ENCODE data around the gene GALE. TPM values are rescaled to one million over a fixed set of nuclear protein-coding genes. Genes with fewer than 3 reads are reported as not detected.

Gene GALE
- total RNA-seq, 6 experiments from 2014 or later = 25.9 to 46.9 (median 42.0) TPM

DNA sequence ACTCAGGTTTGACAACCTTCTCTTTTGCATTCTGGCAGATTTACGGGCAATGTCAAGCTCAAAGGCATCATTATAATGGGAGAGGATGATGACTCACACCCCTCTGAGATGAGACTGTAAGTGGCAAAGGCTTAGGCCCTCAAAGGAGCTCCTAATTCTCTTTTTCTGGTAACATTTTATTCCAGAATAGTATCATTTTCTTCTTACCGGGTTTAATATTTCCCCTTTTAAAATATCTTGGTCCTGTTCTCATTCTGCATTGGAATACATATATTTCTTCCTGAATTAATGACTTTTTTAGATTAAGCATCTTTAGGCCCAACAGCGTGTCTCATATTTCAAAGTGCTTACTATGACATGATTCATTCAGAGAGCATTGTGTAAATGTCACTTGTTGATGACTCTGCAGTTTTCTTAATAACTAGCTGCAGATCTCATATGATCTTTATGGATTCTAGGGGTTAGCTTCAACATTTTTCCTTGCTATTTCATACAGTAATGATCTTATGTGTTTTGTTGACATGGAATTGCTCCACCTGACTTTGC lies 20.7 kb downstream of the GALE start:
- Histone ChIP-seq H3K9me3 (no peaks in the 10 kb centered on the region), H3K27me3 (no peaks in the 10 kb centered on the region), H3K4me1 (peaks cover 0 to 38% (median 13%) of the 10 kb centered on the region in 4 donors), H3K36me3 (peaks cover 0 to 8% (median 1%) of the 10 kb centered on the region in 4 donors), H3K27ac (no peak overlapping the region), H3K4me3 (no peak overlapping the region)
- no peak for TF ChIP-seq POLR2A (IDR thresholded peaks at IDR 0.05)
- TF ChIP-seq, protein P1, sequence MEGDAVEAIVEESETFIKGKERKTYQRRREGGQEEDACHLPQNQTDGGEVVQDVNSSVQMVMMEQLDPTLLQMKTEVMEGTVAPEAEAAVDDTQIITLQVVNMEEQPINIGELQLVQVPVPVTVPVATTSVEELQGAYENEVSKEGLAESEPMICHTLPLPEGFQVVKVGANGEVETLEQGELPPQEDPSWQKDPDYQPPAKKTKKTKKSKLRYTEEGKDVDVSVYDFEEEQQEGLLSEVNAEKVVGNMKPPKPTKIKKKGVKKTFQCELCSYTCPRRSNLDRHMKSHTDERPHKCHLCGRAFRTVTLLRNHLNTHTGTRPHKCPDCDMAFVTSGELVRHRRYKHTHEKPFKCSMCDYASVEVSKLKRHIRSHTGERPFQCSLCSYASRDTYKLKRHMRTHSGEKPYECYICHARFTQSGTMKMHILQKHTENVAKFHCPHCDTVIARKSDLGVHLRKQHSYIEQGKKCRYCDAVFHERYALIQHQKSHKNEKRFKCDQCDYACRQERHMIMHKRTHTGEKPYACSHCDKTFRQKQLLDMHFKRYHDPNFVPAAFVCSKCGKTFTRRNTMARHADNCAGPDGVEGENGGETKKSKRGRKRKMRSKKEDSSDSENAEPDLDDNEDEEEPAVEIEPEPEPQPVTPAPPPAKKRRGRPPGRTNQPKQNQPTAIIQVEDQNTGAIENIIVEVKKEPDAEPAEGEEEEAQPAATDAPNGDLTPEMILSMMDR (IDR thresholded peaks at IDR 0.05) = no peak
- DNase-seq (no peak), ATAC-seq (no peak)
- intact Hi-C loops (cut with DNase I) = no loop called here
- whole genome bisulfite sequencing (ENCODE audit: insufficient coverage, low coverage, low lambda C conversion rate, missing lambda C conversion rate) = 62% methylated on average over 2 of the region's 3 CpGs

DNA sequence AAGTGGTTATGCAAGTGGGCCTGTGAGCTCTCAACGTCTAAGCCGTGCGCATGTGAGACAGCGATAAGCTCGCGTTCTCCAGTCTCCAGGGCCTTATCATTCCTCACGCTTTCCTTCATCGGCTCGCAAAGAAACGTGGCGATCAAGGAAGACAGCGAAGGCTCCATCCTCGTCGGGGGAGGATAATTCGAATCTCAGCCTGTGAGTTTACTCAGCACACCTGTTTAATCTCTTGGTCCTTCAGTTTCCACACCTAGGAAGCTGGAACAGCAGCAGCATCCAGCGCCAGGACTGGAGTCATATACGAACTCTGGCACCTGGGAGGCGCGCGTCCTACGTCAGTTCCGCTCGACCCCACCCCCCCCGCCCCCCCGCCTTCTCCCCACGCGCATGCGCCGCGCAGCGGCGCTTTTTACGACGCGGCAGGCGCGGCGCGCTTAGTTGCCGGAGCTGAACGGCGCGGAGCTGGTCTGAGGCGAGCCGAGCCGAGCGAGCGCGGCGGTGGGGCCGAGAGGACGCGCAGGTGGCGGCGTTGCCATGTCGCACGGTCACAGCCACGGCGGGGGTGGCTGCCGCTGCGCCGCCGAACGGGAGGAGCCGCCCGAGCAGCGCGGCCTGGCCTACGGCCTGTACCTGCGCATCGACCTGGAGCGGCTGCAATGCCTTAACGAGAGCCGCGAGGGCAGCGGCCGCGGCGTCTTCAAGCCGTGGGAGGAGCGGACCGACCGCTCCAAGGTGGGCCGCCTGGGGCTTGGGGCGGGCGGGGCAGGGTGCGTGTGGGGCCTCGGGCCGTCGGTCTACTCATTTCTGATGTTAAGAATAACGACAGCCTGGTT lies 22.4 kb downstream of the GALE start, which contains the start of gene PITHD1:
Gene PITHD1, plus strand, starts transcription at position 440 of the 836 bp plus-strand sequence. Its CDS starts 98 bp downstream, at position 538.
- H3K4me3 ChIP-seq = peak within 1 kb of the TSS; percentile 87 to 93 (median 91)
- H3K4me1 ChIP-seq = peaks cover 0 to 54% (median 22%) of the 10 kb centered on the region in 4 donors
- H3K9me3 ChIP-seq = no peaks in the 10 kb centered on the region
- no peaks in the 10 kb centered on the region for H3K27me3 ChIP-seq
- ATAC-seq (peak; percentile 80 to 90 (median 84)), DNase-seq (peak; percentile 84 to 91 (median 87))
- peaks cover 0 to 8% (median 1%) of the 10 kb centered on the region in 4 donors for H3K36me3 ChIP-seq
- peak within 1 kb of the TSS; percentile 83 to 98 (median 85) for H3K27ac ChIP-seq
- intact Hi-C loops (cut with DNase I) = no loop called here
- WGBS (ENCODE audit: insufficient coverage, low coverage, low lambda C conversion rate, missing lambda C conversion rate) = 0% methylated on average over 33 of the region's 91 CpGs
- TF ChIP-seq POLR2A (IDR thresholded peaks at IDR 0.05) = peak; percentile 82
- TF ChIP-seq, protein P1 (IDR thresholded peaks at IDR 0.05) = no peak

DNA sequence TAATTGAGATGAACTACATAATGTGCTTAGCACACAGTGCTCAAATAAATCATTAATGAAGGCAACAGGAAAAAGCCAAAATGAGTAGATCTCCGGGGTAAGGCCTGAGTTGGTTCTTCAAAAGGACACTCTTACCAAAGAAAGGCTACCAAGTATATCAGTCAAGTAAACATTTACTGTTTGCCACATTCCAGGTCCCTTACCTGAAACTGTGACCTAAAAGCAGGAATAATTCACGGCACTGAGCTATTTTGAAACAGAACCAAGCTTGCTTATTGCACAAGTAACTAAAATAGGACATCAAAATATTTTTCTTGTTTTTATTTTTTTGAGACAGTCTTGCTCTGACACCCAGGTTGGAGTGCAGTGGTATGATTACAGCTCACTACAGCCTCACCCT lies 24.3 kb downstream of the GALE start:
- H3K4me1 ChIP-seq = peaks cover 0 to 64% (median 26%) of the 10 kb centered on the region in 4 donors
- H3K36me3 ChIP-seq = peaks cover 0 to 5% (median 2%) of the 10 kb centered on the region in 4 donors
- H3K4me3 ChIP-seq = no peak overlapping the region
- DNase-seq (no peak), ATAC-seq (peak in 3 of 4 donors; percentile 53 to 61 (median 57))
- no peaks in the 10 kb centered on the region for H3K27me3 ChIP-seq
- no peaks in the 10 kb centered on the region for H3K9me3 ChIP-seq
- intact Hi-C loops (cut with DNase I) = no loop called here
- WGBS (ENCODE audit: insufficient coverage, low coverage, low lambda C conversion rate, missing lambda C conversion rate) = 21% methylated on average over 2 of the region's 2 CpGs
- TF ChIP-seq POLR2A (IDR thresholded peaks at IDR 0.05) = no peak
- TF ChIP-seq, protein P1 (IDR thresholded peaks at IDR 0.05) = no peak
- H3K27ac ChIP-seq = peak overlapping the region; percentile 83 to 98 (median 85)

DNA sequence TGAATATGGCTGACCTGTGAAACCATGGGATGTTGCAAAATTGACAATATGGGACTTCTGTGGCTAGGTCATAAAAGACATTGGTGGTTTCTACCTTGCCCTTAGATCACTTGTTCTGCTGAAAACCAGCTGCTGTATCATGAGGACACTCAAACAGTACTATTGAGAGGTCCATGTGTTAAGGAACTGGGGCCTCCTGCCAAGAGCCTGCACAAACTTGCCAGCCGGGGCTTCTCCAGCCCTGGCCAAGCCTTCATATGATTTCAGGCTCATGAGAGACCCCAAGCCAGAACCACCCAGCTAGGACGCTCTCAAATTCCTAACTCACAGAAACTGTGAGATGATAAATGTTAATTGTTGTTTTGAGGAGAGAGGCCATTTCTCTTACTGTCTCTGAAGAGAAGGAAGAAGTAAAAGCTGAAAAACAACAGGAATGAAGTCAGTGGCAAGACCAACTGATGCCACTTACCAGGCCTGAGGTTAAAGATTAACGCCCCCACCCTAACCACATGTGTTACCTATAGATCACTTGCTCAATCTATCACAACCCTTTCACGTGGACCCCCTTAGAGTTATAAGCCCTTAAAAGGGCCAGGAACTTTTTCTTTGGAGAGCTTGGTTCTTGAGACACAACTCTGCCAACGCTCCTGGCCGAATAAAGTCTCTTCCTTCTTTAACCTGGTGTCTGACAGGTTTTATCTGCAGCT lies 26.2 kb downstream of the GALE start:
- no peak overlapping the region for H3K4me3 ChIP-seq
- no peak for TF ChIP-seq POLR2A (IDR thresholded peaks at IDR 0.05)
- TF ChIP-seq, protein P1 (IDR thresholded peaks at IDR 0.05) = no peak
- peaks cover 0 to 3% (median under 1%) of the 10 kb centered on the region in 4 donors for H3K36me3 ChIP-seq
- H3K27ac ChIP-seq = peak overlapping the region in 2 of 3 donors; percentile 24 to 50
- intact Hi-C loops (cut with DNase I) = no loop called here
- no peaks in the 10 kb centered on the region for H3K9me3 ChIP-seq
- peaks cover 0 to 55% (median 23%) of the 10 kb centered on the region in 4 donors for H3K4me1 ChIP-seq
- WGBS (ENCODE audit: insufficient coverage, low coverage, low lambda C conversion rate, missing lambda C conversion rate) = 60% methylated on average over 5 of the region's 6 CpGs
- H3K27me3 ChIP-seq = no peaks in the 10 kb centered on the region
- DNase-seq (no peak), ATAC-seq (no peak)
